Measurements from ENCODE around the gene RPL10A.
"Not testable (repeated sequence)": the region's sequence is repeated elsewhere in the genome, so short reads cannot be mapped to it uniquely, and the experiment has no call there.

DNA sequence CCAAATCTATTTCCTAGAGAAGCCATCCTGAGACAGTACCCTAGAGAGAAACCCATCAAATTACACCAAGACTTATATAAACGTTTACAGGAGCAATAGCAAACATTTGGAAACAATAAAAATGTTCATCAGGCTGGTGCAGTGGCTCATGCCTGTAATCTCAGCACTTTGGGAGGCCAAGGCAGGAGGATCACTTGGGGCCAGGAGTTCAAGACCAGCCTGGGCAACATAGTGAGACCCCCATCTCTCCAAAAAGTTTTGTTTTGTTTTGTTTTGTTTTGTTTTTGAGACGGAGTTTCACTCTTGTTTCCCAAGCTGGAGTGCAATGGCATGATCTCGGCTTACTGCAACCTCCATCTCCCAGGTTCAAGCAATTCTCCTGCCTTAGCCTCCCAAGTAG is 35.5 kb upstream of the RPL10A start:
- TF ChIP-seq CTCF (IDR thresholded peaks at IDR 0.05; ENCODE audit: low read depth, low read length, poor library complexity, severe bottlenecking); EZH2phosphoT487 (IDR thresholded peaks at IDR 0.05; ENCODE audit: borderline replicate concordance, low read length): not testable (repeated sequence)

All from DOHH2 (cell line).